ENCODE results near the gene CLEC10A.
"Not testable (repeated sequence)": the region's sequence is repeated elsewhere in the genome, so short reads cannot be mapped to it uniquely, and the experiment has no call there.

The CLEC10A gene, protein sequence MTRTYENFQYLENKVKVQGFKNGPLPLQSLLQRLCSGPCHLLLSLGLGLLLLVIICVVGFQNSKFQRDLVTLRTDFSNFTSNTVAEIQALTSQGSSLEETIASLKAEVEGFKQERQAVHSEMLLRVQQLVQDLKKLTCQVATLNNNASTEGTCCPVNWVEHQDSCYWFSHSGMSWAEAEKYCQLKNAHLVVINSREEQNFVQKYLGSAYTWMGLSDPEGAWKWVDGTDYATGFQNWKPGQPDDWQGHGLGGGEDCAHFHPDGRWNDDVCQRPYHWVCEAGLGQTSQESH

DNA sequence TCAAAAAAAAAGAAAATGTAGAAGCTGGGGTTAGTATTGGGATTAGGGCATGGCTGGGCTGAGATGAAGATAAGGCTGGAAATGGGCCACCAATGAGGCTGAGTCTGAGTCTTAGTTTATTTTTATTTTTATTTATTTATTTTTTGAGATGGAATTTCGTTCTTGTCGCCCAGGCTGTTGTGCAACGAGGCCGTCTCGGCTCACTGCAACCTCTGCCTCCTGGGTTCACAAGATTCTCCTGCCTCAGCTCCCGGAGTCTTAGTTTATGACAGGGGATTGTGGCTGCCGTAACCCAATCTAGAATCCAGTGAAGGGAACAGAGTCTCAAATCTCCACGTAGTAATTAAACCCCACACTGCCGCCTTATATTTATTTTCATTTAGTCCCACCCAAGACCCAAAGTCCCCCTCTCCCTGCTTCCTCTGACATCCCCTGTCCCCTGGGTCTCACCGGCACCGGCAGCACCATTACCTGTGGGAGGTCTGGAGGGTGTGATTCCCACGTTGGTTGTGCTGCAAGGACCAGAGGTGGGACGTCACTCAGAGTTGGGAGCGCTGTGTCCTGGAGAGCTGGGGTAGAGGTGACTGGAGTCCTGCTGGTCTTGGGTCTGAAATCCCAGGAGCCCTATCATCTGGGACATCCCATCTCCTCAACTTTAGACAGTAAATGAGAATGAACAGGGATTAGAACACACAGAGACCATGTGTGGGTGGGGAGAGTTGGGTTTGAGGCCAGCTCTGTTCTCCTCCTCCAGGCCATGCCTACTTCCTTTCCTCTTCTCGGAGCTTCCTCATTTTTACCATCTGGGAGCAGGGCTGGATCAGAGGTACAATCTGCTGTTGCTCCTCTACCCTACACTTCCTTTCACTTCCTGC is at the start of gene CLEC10A:
CLEC10A (minus strand) TSS at position 671 of the 875 bp plus-strand sequence. CDS start 1,439 bp downstream, outside the sequence.
- no peak for DNase-seq

DNA sequence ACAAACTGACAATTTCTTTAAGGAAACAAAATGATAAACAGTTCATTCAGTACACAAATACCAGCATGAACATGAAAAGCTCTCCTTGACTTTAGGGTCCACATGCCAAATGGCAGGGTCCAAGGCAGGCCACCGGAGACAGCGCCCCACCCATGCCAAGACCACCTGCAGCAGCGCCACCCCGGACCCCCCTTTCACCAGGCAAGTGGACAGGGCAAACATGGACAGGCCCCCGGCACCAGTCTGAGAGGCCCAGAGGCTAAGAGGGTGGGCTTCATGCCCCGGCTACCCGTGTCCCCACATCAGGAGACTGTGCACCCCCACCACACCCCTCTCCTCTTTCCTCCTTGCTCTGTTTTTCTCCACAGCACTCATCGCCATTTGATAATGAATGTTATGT is 49.3 kb upstream of the CLEC10A start:
- DNase-seq, result no peak

DNA sequence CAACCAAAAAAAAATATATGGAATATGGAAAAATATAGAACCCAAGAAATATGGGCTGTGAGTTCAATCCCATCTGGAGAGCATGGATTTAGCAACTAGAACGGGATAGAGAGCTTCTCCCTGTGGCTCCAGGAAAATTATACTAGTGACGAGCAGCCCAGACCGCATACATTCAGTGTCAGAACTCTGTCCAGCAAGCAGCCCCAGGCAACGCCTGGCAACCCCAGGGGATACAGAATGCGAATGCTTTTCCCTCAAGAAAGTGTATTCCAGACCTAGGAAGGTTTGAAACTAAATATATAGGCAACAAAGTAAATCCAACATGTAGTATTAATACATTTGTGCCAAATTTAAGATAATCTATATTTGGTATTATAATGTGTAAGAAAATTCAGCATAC is 48.1 kb upstream of the CLEC10A start:
- DNase-seq, result no peak

DNA sequence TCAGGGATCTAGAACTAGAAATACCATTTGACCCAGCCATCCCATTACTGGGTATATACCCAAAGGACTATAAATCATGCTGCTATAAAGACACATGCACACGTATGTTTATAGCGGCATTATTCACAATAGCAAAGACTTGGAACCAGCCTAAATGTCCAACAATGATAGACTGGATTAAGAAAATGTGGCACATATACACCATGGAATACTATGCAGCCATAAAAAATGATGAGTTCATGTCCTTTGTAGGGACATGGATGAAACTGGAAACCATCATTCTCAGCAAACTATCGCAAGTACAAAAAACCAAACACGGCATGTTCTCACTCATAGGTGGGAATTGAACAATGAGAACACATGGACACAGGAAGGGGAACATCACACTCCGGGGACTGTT is 47.5 kb upstream of the CLEC10A start:
- DNase-seq, result not testable (repeated sequence)

DNA sequence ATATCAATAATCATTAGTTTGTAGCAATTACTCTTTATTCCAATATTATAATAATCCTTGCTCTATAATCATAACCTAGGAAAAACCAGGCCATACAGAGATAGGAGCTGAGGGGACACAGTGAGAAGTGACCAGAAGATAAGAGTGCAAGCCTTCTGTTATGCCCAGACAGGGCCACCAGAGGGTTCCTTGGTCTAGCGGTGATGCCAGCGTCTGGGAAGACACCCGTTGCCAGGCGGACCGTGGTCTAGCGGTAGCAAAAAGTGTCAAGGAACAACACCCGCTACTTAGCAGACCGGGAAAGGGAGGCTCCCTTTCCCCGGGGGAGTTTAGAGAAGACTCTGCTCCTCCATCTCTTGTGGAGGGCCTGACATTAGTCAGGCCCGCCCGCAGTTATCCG is 46.3 kb upstream of the CLEC10A start:
- DNase-seq, result not testable (repeated sequence)

DNA sequence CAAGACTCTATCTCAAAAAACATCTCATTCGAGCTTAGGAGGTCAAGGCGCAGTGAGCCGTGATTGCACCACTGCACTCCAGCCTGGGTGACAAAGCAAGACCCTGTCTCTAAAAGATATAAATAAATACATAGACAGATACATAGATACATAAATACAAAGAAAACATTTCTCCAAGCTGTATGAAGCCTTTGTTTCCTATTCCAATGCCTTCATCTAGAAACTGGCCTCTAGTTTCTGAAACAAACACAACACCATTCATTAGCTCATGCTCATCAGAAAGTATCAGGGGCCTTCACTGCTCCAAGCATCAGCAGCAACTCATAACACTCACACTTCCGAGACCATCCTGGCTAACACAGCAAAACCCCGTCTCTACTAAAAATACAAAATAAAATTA is 44.9 kb upstream of the CLEC10A start:
- DNase-seq, result no peak

DNA sequence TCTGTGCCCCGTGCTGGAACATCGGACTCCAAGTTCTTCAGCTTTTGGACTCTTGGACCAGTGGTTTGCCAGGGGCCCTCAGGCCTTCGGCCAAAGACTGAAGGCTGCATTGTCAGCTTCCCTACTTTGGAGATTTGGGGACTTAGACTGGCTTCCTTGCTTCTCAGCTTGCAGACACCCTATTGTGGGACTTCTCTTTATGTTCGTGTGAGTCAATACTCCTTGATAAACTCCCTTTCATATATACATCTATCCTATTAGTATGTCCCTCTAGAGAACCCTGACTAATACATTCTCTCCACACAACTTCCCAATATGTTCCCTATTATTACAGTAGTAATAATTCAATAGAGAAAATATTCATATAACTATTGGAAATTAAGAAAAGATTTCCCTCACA is 43.8 kb upstream of the CLEC10A start:
- DNase-seq, result no peak

DNA sequence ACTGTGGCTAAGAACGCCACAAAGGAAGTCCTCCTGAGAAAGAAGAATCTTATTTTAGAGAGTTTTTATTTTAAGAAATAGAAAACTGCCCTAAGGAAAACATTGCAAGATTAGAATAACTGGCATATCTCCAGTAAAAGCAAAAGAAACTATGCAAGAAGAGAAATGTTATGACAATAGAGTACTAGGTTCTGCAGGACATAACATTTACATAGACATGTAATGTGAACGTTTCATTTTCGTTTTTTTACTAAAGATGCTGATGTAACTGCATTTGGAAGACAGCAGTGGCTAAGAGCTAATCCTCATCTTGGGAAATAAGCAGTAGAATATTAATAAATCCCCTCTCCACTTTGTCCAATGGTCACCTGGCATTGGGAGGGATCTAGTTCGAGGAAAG is 42.3 kb upstream of the CLEC10A start:
- no peak for DNase-seq

DNA sequence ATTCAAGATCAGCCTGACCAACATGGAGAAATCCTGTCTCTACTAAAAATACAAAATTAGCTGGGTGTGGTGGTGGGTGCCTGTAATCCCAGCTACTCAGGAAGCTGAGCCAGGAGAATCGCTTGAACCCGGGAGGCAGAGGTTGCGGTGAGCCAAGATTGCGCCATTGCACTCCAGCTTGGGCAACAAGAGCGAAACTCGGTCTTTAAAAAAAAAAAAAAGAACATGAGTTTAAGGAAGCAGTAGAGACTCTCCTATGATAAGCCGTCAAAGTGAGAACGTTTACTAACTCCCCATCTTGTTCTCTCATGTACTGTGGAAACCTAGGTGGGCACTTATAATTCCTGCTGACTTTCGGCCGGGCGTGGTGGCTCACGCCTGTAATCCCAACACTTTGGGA is 40.6 kb upstream of the CLEC10A start:
- DNase-seq, result not testable (repeated sequence)

DNA sequence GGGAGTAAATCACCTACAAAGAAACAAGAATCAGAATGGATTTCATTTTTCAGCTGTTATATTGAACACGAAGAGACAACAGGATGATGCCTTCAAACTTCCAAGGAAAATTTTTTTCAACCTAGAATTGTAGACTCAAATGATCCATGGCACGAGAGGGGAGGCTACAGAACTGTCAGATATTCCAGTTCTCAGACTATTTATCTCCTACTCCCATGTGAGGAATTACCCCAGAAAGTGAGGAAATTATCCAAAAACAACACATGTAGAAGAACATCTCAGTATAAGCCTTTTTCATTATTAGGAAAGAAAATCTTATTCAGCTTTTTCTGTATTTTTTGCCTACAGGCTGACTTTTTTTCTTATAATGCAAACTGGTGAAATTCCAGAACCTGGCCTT is 40.1 kb upstream of the CLEC10A start:
- no peak for DNase-seq

DNA sequence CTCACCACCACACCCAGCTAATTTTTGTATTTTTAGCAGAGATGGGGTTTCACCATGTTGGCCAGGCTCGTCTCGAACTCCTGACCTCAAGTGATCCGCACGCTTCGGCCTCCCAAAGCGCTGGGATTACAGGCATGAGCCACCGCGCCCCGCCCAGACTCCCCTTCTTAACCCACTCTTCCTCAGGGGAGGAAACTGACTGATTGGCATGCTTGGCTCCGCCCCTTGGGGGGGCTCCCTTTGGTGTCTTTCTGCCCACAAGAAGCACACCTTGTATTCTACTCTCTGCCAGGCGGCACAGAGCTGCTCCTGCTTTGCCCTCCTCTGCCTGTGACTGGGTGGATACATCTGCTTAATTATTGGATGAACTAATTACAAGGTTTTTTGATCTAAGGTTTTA is 39.3 kb upstream of the CLEC10A start:
- DNase-seq, result no peak

DNA sequence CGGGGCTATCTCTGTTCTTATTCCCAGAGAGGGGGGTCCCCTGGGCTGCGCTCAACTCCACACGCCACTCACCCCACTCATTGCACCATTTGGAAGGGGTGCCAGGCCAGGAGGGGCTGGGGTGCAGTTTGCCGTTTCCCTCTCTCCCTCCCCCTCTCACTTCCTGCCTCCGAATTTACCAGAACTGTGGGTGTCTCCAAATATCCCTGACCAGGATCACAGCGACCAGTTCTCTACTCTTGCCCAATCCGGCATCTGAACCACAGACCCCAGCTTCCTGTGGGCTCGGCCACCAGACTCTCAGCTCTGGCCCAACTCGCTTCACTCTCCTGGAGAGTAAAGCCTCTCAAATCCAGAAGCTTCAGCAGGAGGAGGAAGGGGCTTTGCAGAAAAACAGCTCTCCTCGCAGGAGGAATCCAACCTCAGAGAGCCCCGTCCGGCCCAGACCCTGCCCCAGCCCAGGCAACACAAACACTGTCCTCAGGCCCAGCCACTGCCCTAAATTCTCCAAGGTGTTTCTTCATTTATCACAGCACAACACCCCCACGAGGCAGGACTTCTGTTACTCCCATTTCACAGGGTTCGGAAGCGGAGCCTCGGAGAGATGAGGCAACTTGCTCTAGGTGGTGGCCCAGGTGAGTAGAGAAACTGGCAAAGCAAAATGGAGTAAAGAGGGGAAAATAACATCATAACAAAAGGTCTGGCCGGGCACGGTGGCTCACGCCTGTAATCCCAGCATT is 35.0 kb upstream of the CLEC10A start:
- no peak for DNase-seq

DNA sequence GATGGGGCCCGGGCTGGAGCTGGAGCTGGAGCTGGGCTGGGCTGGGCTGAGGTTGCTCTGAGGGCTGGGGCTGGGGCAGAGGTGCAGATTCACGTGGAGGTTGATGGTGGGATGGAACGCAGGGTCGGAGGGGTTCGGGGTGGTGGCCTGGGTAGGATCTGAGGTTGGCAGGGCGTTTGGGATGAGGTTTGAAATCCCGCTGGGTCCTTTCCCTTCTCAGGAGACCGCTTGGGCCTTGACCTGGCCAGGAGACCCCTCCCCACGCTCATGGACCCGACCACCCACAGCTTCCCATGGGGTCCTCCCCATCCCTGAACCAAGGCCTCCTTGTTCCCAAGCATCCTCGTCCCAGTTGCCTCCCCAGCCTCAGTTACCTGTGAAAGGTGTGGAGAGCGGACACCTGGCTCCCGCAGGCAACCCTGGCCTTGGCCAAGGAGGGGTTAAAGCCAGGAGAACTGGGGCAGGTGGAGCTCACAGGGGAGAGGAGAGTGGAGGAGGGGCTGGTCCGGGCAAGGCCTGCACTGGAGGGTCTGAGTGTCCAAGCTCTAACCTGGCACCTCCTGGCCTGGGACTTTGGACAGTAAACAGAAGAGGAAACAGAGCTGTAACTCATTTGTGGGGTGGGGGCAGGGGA is 34.3 kb upstream of the CLEC10A start, which contains the start of gene ASGR2:
ASGR2 (minus strand) TSS at position 582 of the 634 bp plus-strand sequence. CDS start 582 bp downstream, outside the sequence.
- no peak for DNase-seq

DNA sequence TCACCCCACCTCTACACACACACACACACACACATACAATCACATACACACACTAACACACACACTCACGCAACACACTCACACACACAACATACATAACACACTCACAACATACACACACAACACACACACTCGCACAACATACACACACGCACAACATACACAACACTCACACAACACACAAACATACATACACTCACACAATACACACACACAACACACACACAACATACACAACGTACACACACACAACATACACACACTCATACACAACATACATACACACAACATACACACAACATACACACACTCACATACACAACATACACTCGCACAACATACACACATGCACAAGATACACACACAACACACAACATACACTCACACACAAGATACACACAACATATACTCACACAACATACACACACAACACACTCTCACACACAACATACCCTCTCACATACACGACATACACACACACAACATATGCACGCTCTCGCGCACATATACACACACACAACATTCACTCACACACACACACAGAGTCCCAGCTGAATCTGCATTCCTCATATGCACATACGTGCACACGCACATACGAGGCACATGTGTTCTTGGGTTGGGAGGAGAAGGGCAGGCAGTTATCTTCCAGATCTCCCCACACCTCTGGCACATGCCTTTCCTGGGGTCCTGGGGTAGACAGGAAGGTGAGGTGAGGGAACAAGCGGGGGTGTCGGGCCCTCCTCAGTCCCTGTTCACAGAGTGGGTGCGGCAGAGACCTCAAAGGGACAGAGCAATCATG is 33.4 kb upstream of the CLEC10A start:
- no peak for DNase-seq

DNA sequence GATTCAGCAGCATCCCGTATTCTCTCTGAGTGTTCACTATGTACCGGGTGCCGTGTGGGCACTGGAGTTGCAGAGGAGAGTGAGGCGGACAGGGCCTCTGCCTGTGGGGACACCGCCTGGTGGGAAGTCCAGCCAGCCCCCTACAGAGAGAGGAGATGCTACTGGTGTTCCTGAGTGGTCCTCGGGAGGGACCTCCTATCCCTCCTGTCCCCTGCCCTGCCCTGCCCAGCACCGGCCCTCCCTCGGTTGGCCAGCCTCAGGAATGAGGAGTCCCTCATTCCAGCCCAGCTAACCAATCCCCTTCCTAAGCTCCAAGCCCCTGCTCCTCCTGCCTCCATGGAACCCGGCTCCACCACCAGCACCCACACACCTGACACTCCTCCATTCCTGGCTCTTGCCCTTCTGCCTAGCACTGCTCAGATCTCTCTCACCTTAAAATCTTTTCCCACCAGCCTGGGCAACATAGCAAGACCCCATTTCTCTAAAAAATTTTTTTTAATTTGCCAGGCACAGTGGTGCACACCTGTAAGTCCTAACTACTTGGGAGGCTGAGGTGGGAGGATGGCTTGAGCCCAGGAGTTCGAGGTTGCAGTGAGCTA is 32.6 kb upstream of the CLEC10A start:
- DNase-seq, result no peak

DNA sequence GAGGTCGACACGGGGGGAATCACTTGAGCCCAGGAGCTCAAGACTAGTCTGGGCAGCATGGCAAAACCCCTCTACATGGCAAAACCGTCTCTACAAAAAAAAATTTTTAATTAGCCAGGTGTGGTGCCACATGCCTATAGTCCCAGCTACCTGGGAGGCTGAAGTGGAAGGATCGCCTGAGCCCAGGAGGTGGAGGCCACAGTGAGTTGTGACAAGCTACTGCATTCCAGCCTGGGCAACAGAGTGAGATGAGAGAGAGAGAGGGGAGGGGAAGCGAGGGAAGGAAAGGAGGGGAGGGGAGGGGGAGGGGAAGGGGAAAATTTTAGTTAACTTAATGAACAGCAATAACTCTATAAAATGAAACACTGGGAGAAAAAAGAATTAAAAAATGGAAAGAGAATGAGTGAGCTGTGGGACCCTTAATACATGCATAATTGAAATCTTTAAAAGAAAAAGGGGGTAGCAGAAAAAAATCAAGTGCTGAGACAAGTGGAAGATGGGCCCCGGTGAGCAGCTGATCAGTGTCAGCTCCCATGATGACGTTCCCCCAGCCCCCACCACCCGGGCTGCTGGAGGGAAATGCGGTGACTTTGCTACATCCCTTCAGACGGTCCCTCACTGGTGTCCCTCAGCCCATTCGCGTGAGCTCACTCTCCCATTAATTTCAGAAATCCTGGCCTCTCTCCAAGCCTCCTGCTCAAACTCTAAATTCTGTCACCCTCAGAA is 31.9 kb upstream of the CLEC10A start:
- DNase-seq, result no peak

DNA sequence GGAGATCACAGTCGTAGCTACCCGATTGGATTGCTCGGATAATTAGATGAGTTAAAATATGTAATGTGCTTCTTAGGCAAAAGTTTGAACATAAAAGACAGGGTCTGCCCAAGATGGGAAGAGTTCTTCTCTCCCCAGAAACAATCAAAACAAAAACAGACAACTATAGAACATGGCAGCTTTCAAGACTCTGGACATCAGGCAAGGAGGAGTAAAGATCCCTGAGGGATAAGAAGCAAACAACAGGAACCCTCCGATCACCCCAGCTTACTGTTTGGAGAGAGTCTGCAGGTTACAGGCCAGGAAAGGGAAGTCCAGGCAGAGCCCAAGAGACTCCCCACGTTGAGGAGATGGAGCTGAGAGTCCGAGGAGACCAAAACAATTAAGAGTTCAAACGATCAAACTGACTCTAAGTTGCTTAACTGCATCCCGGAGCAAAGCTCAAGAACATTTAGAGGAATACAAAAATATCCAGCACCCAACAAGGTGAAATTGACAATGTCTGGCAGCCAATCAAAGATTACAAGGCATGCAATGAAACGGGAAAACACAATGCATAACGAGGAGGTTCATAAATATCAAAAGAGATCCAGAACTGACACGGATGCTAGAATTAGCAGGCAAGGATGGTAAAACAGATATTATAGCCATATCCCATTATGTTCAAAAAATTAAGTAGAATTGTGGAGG is 30.7 kb upstream of the CLEC10A start:
- no peak for DNase-seq

DNA sequence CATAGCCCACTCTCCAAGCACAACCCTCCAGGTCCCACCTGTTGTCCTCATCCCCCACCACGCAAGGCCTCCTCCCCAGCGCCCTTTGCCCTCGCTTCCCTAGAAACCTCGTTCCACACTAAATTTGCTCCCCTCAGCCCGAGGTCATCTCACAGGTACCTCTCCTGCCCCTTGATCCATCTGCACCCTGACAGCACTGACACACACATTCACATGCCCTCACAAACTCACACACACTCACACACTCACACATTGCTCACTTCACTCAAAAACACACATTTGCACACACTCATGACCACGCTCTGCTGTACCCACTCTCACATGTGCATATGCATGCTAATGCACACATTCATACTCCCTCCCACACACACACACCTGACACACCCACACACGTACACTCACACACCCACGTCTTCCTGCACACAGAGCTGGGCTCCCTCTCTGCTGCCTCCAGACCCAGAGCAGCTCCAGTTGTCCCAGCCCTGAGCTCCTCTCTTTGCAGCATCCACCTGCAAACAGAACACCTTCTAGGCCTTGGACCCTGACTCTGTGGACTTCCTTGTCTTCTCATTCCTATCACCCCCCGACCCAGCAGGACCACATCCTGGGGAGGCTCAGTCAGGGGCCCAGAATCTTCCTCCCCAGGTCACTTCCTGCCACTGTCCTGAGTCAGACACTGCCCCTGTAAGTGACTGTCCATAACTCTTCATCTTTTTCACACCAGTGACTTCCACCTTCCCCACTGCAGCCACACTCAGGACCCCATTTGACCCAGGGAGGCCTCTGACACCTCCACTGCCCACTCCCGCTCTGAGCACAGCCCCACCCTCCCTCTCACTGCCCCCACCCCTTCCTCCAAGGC is 29.6 kb upstream of the CLEC10A start:
- DNase-seq, result no peak

DNA sequence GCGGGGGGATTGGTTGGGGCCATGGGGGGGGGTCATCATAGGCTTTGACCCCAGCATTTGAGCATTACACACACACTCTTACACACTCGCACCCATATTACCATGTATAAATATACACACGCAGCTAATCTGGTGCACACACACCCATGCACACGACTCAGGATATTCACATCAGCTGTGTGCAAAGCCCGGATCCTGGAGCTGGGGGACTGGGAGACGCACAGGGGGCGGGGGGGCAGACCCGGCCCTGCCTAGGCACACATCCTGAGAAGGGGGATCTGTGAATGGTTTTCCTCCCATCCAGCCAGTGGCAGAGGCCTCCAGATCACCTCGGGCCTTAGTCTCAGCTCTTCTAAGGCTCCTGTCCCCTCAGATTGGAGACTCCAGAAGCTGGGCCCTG is 28.9 kb upstream of the CLEC10A start:
- no peak for DNase-seq
